Lower lobe of right lung (tissue), 2 donors: Measurements from ENCODE around the gene DPM2. TPM values are rescaled to one million over a fixed set of nuclear protein-coding genes. Genes with fewer than 3 reads are reported as not detected.

Experiments
- ATAC-seq, 2 donors: fragments of 200-7000 bp; cut with Tn5 transposase; one replicate each; pipeline ENCODE4 v1.9.1; 2020 to 2022; ENCODE audit warnings: mild to moderate bottlenecking in 2 of 2, moderate library complexity in 2 of 2
- DNase-seq: peaks from one replicate; pipeline ENCODE4 v3.0.0-alpha.2; 2020
- H3K27ac ChIP-seq: fragments of 200-600 bp; one replicate; pipeline ENCODE4 v1.8.0; 2022
- H3K27me3 ChIP-seq: fragments of 200-600 bp; one replicate; pipeline ENCODE4 v1.8.0; 2022; ENCODE audit warnings: low read depth
- H3K36me3 ChIP-seq: fragments of 200-600 bp; one replicate; pipeline ENCODE4 v1.8.0; 2022; ENCODE audit warnings: mild to moderate bottlenecking
- H3K4me1 ChIP-seq: fragments of 200-600 bp; one replicate; pipeline ENCODE4 v1.8.0; 2022
- H3K4me3 ChIP-seq: fragments of 200-600 bp; one replicate; pipeline ENCODE4 v1.8.0; 2022; ENCODE audit warnings: mild to moderate bottlenecking
- H3K9me3 ChIP-seq: fragments of 200-600 bp; one replicate; pipeline ENCODE4 v1.8.0; 2022
- CTCF ChIP-seq: fragments of 200-600 bp; IDR thresholded peaks from one replicate; pipeline ENCODE4 v1.8.0; 2022; ENCODE audit warnings: antibody characterized with exemption, mild to moderate bottlenecking
- intact Hi-C: fragments of 100-400 bp; cut with DNase I; formaldehyde crosslinking; loops from one replicate; pipeline ENCODE4 v1.11.0; 2022
- total RNA-seq: library from RNA; stranded (reverse); fragmentation: NEBNext Ultra II Directional; extraction: Animal tissue kit (Norgen Biotek cat#: 25700); gene quantifications from one replicate; pipeline ENCODE4 v1.2.1, GENCODE V29; 2021
- donor health status: DM: no; HTN: yes; CAD: no; lungs with severe emphysema.

The DPM2 gene
- total RNA-seq, 1 donor from 2014 or later = 33.7 TPM

- DNase-seq (no peak), ATAC-seq (no peak)
- peaks cover 44% of the 10 kb centered on the region for H3K4me1 ChIP-seq
- H3K9me3 ChIP-seq = no peaks in the 10 kb centered on the region
- intact Hi-C loops = loop anchor here (10.0 kb wide), 1 partner anchor 103 kb away; no protein-coding TSS in a partner anchor
- no peaks in the 10 kb centered on the region for H3K27me3 ChIP-seq
- H3K27ac ChIP-seq = no peak overlapping the region
- peaks cover 46% of the 10 kb centered on the region for H3K36me3 ChIP-seq
- H3K4me3 ChIP-seq = no peak overlapping the region
- no peak for TF ChIP-seq CTCF
Measured at GRCh38 chr9:127941062-127941960, 3.7 kb upstream of the DPM2 start.

GRCh38 chr9:127940593-127940992 is 2.9 kb upstream of the DPM2 start:
- H3K27ac ChIP-seq = no peak overlapping the region
- DNase-seq = no peak
- no peaks in the 10 kb centered on the region for H3K9me3 ChIP-seq
- intact Hi-C loops = loop anchor here (10.0 kb wide), 1 partner anchor 104 kb away; no protein-coding TSS in a partner anchor
- no peak overlapping the region for H3K4me3 ChIP-seq
- TF ChIP-seq CTCF = no peak
- no peak for ATAC-seq
- H3K4me1 ChIP-seq = peaks cover 51% of the 10 kb centered on the region
- no peaks in the 10 kb centered on the region for H3K27me3 ChIP-seq
- H3K36me3 ChIP-seq = peaks cover 41% of the 10 kb centered on the region

- DNase-seq (no peak), ATAC-seq (peak; percentile 1 to 2)
- TF ChIP-seq CTCF = no peak
- H3K27me3 ChIP-seq = no peaks in the 10 kb centered on the region
- H3K9me3 ChIP-seq = no peaks in the 10 kb centered on the region
- peak overlapping the region; percentile 88 for H3K4me3 ChIP-seq
- H3K4me1 ChIP-seq = peaks cover 43% of the 10 kb centered on the region
- peak overlapping the region; percentile 70 for H3K27ac ChIP-seq
- H3K36me3 ChIP-seq = peaks cover 23% of the 10 kb centered on the region
- intact Hi-C loops = no loop called here
Measured at GRCh38 chr9:127938298-127938690, 640 bp upstream of the DPM2 start.

- intact Hi-C loops = no loop called here
- no peaks in the 10 kb centered on the region for H3K9me3 ChIP-seq
- no peak for DNase-seq
- H3K27me3 ChIP-seq = no peaks in the 10 kb centered on the region
- peaks cover 31% of the 10 kb centered on the region for H3K4me1 ChIP-seq
- ATAC-seq = no peak
- peak overlapping the region; percentile 70 for H3K27ac ChIP-seq
- no peak for TF ChIP-seq CTCF
- peaks cover 10% of the 10 kb centered on the region for H3K36me3 ChIP-seq
- peak overlapping the region; percentile 88 for H3K4me3 ChIP-seq
Measured at GRCh38 chr9:127937056-127937387, 632 bp downstream of the DPM2 start.

GRCh38 chr9:127936347-127936852 is 1.3 kb downstream of the DPM2 start:
- H3K27me3 ChIP-seq = no peaks in the 10 kb centered on the region
- DNase-seq (no peak), ATAC-seq (no peak)
- H3K27ac ChIP-seq = no peak overlapping the region
- peaks cover 5% of the 10 kb centered on the region for H3K36me3 ChIP-seq
- H3K9me3 ChIP-seq = no peaks in the 10 kb centered on the region
- H3K4me1 ChIP-seq = peaks cover 29% of the 10 kb centered on the region
- no peak for TF ChIP-seq CTCF
- intact Hi-C loops = no loop called here
- H3K4me3 ChIP-seq = peak overlapping the region; percentile 88
